GM12878 (cell line): ENCODE data around the gene MVK. TPM values are rescaled to one million over a fixed set of nuclear protein-coding genes. Genes with fewer than 3 reads are reported as not detected.

Source experiments
- ATAC-seq: fragments of 200-7000 bp; cut with Tn5 transposase; 3 replicates; pipeline ENCODE4 v1.9.1; 2020; ENCODE audit warnings: mild to moderate bottlenecking, moderate library complexity
- BruUV-seq: library from RNA; stranded (reverse); fragments of 400-500 nt; replicated peaks from 2 replicates; lab custom pipeline; 2021; lab: Mats Ljungman, UMichigan
- CTCF ChIA-PET: fragments of 300-600 bp; sonication (Branson Sonifier 250); formaldehyde crosslinking; extraction: SDS; loops from one replicate; lab custom pipeline; 2021; ENCODE audit warnings: inconsistent platforms; lab: Yijun Ruan, JAX
- POLR2A ChIA-PET: fragments of 350-600 bp; formaldehyde crosslinking; extraction: SDS; loops from one replicate; lab custom pipeline; 2021; ENCODE audit warnings: inconsistent platforms; lab: Charles Lee
- RAD21 ChIA-PET: fragments of 300-600 bp; sonication (Branson Sonifier 250); formaldehyde crosslinking; loops from one replicate; lab custom pipeline; 2023; ENCODE audit warnings: antibody characterized with exemption; ENCODE audit not compliant: unreplicated experiment; lab: Charles Lee
- SMC1A ChIA-PET: fragments of 300-600 bp; sonication (Branson Sonifier 250); formaldehyde crosslinking; loops from one replicate; lab custom pipeline; 2023; ENCODE audit not compliant: unreplicated experiment, uncharacterized antibody; lab: Charles Lee
- DNase-seq: peaks from one replicate; pipeline ENCODE4 v3.0.0-alpha.2; 2011; ENCODE audit warnings: low read depth, low spot score
- FAIRE-seq: peaks from 3 replicates; lab custom pipeline; 2011; peaks lifted over from hg19 to GRCh38; lab: Jason Lieb, UNC
- H2AFZ ChIP-seq: 2 replicates; pipeline ENCODE4 v1.6.0; 2011; ENCODE audit warnings: low read depth, low read length, control low read depth; ENCODE audit not compliant: control insufficient read depth
- H3K27ac ChIP-seq: 2 replicates; pipeline ENCODE4 v1.5.1; 2011; ENCODE audit warnings: control low read depth; ENCODE audit not compliant: control insufficient read depth, insufficient read depth
- H3K27me3 ChIP-seq, 2 experiments: replicated peaks in 1 of 2; 2 replicates each; pipeline versions ENCODE4 v1.6.0 to v1.6.1; 2011; ENCODE audit warnings: low read length in 1 of 2; ENCODE audit not compliant: control insufficient read depth in 2 of 2, insufficient read depth in 2 of 2
- H3K36me3 ChIP-seq, 2 experiments: 2 replicates each; pipeline ENCODE4 v1.5.1; 2011; ENCODE audit warnings: low read length in 1 of 2; ENCODE audit not compliant: control insufficient read depth in 2 of 2, insufficient read depth in 2 of 2
- H3K4me1 ChIP-seq: 2 replicates; pipeline ENCODE4 v1.6.1; 2011; ENCODE audit warnings: mild to moderate bottlenecking, low read length, moderate library complexity, mixed read lengths; ENCODE audit not compliant: control insufficient read depth, insufficient read depth
- H3K4me2 ChIP-seq: 2 replicates; pipeline ENCODE4 v1.6.0; 2011; ENCODE audit warnings: control low read depth; ENCODE audit not compliant: control insufficient read depth, insufficient read depth
- H3K4me3 ChIP-seq: fragments of 200-600 bp; sonication (generic); 2 replicates; pipeline ENCODE4 v1.5.1; 2016
- H3K79me2 ChIP-seq: 2 replicates; pipeline ENCODE4 v1.6.0; 2011; ENCODE audit warnings: low read length; ENCODE audit not compliant: control insufficient read depth, insufficient read depth
- H3K9ac ChIP-seq: 2 replicates; pipeline ENCODE4 v1.8.0; 2011; ENCODE audit warnings: low read length, control low read depth, mixed read lengths; ENCODE audit not compliant: control insufficient read depth, insufficient read depth
- H3K9me3 ChIP-seq: replicated peaks from 3 replicates; pipeline ENCODE4 v1.5.1; 2011; ENCODE audit warnings: mild to moderate bottlenecking, low read length; ENCODE audit not compliant: control insufficient read depth, insufficient read depth
- H4K20me1 ChIP-seq: 2 replicates; pipeline ENCODE4 v1.6.0; 2011; ENCODE audit not compliant: control insufficient read depth, insufficient read depth
- CUX1 ChIP-seq: IDR thresholded peaks from 2 replicates; pipeline ENCODE4 v1.6.1; 2012; ENCODE audit warnings: improper control_type of control experiment, low read depth, low read length; ENCODE audit not compliant: insufficient replicate concordance
- LARP7 ChIP-seq: fragments of 450-650 bp; IDR thresholded peaks from 2 replicates; pipeline ENCODE4 v1.6.1; 2017; ENCODE audit warnings: mild to moderate bottlenecking
- MXI1 ChIP-seq: fragments of 150-350 bp; IDR thresholded peaks from 2 replicates; pipeline ENCODE4 v1.6.1; 2011; ENCODE audit warnings: low read depth, mild to moderate bottlenecking, inconsistent platforms, low read length, improper control_type of control experiment
- NFYB ChIP-seq: IDR thresholded peaks from 2 replicates; pipeline ENCODE4 v1.6.1; 2011; ENCODE audit warnings: low read depth, mild to moderate bottlenecking, low read length, improper control_type of control experiment, moderate library complexity; ENCODE audit not compliant: insufficient read depth
- RAD21 ChIP-seq: IDR thresholded peaks from 2 replicates; pipeline ENCODE4 v1.6.1; 2011; ENCODE audit warnings: mild to moderate bottlenecking, low read depth, low read length, moderate library complexity; ENCODE audit not compliant: insufficient read depth
- SMC3 ChIP-seq: IDR thresholded peaks from 2 replicates; pipeline ENCODE4 v1.6.1; 2011; ENCODE audit warnings: low read length, improper control_type of control experiment, borderline replicate concordance
- YY1 ChIP-seq: IDR thresholded peaks from 2 replicates; pipeline ENCODE4 v1.6.1; 2011; ENCODE audit warnings: low read depth, mild to moderate bottlenecking, low read length
- ZNF687 ChIP-seq: fragments of 450-650 bp; IDR thresholded peaks from 2 replicates; pipeline ENCODE4 v1.6.1; 2017; ENCODE audit warnings: mild to moderate bottlenecking, moderate library complexity
- WGBS: methylation state at CpG from one replicate; pipeline ENCODE4 v1.1.6; 2016; ENCODE audit warnings: low lambda C conversion rate; ENCODE audit not compliant: insufficient replicate concordance, insufficient coverage; ENCODE audit errors: missing lambda C conversion rate; 5-methylcytosine and 5-hydroxymethylcytosine counted together
- in situ Hi-C: fragments of 300-500 bp; cut with MboI; formaldehyde crosslinking; loops from 9 replicates; pipeline ENCODE4 v1.14.3; 2018; ENCODE audit warnings: mixed read lengths
- intact Hi-C: fragments of 100-400 bp; cut with micrococcal nuclease; formaldehyde crosslinking; loops from one replicate; pipeline ENCODE4 v1.14.2; 2022; ENCODE audit not compliant: unreplicated experiment
- polyA plus RNA-seq, 11 experiments: library from polyadenylated mRNA; depleted of rRNA in 4 of 11; unstranded in 6 of 11; stranded (reverse) in 5 of 11; fragments of >200 nt; fragmentation: Nextera tagmentation in 4 of 11; fragmentation: Illumina TruSeq in 1 of 11; extraction: Ambion mirVana in 4 of 11; extraction: Trizol in 1 of 11; gene quantifications; 1 replicate in 1 of 11; 2 replicates in 10 of 11; pipeline versions ENCODE4 v1.2.1 to v1.2.3, GENCODE V29; 2011 to 2016; ENCODE audit warnings: inconsistent platforms in 2 of 11, missing spikeins in 2 of 11, low read depth in 1 of 11
- total RNA-seq, 4 experiments: library from RNA; depleted of rRNA in 3 of 4; stranded (reverse); fragments of >200 nt in 3 of 4; fragmentation: Illumina TruSeq in 1 of 4; extraction: Trizol in 1 of 4; gene quantifications; 2 replicates each; pipeline versions ENCODE4 v1.2.1 to v1.2.3, GENCODE V29; 2013 to 2021

The MVK gene
- total and polyA plus RNA-seq, 10 of the 15 experiments (the other 5 are each of a cell fraction or from before 2014, with no cell fraction given) = 0.24 to 46.7 (median 31.9) TPM

GRCh38 chr12:109575683-109576082 lies 2.1 kb downstream of the MVK start:
- Histone ChIP-seq H4K20me1 (no peaks in the 10 kb centered on the region), H3K9me3 (no peaks in the 10 kb centered on the region), H3K27me3 (no peaks in the 10 kb centered on the region), H3K4me1 (no peaks in the 10 kb centered on the region), H3K4me3 (no peak overlapping the region), H3K9ac (no peak overlapping the region), H3K79me2 (peaks cover 17% of the 10 kb centered on the region), H3K27ac (no peak overlapping the region)
- intact Hi-C loops = no loop called here
- WGBS = 88% methylated on average over 3 of the region's 3 CpGs
- SMC1A ChIA-PET = no interaction called here
- RAD21 ChIA-PET = no interaction called here
- no peak for FAIRE-seq
- no peak for ATAC-seq
- no peak for DNase-seq
- TF ChIP-seq MXI1 (no peak), RAD21 (no peak), NFYB (no peak), LARP7 (no peak)
- TF ChIP-seq, all 136 proteins: peak for 0
- Histone ChIP-seq H3K4me2 (no peak overlapping the region), H2AFZ (no peak overlapping the region), H3K36me3 (peaks cover 2 to 21% of the 10 kb centered on the region in 2 experiments; a peak in 3 of 4 replicates)
- POLR2A ChIA-PET = interaction anchor here (0.6 kb wide), 1 partner anchor 856 kb away, joined by 5 read pairs; no protein-coding TSS in a partner anchor
- CTCF ChIA-PET = interaction anchor here (1.8 kb wide), 1 partner anchor 23 kb away, joined by 6 read pairs; no protein-coding TSS in a partner anchor
- in situ Hi-C loops = no loop called here
- no TSS peak for BruUV-seq

- intact Hi-C loops = no loop called here
- Histone ChIP-seq H3K36me3 (peaks cover 2 to 23% of the 10 kb centered on the region in 2 experiments; a peak in 3 of 4 replicates), H2AFZ (no peak overlapping the region), H4K20me1 (no peaks in the 10 kb centered on the region), H3K9me3 (no peaks in the 10 kb centered on the region), H3K4me2 (no peak overlapping the region), H3K9ac (no peak overlapping the region), H3K27me3 (no peaks in the 10 kb centered on the region), H3K27ac (no peak overlapping the region), H3K4me1 (no peaks in the 10 kb centered on the region), H3K79me2 (peaks cover 17% of the 10 kb centered on the region), H3K4me3 (no peak overlapping the region)
- no peak for DNase-seq
- ChIA-PET CTCF (no interaction called here), RAD21 (no interaction called here), SMC1A (no interaction called here), POLR2A (no interaction called here)
- whole genome bisulfite sequencing = 100% methylated on average over 1 of the region's 1 CpG
- in situ Hi-C loops = no loop called here
- FAIRE-seq = no peak
- no peak for ATAC-seq
- no TSS peak for BruUV-seq
- TF ChIP-seq CUX1 = no peak
- TF ChIP-seq SMC3 = no peak
- no peak for TF ChIP-seq YY1
- TF ChIP-seq ZNF687 = no peak
Observed at GRCh38 chr12:109577311-109577710, 3.7 kb downstream of the MVK start.
